ENCODE results near the gene OR1S1. TPM values are rescaled to one million over a fixed set of nuclear protein-coding genes. Genes with fewer than 3 reads are reported as not detected.

OR1S1 gene
- total RNA-seq, 1 experiment from 2014 or later = not detected

- no peak overlapping the region for H3K4me3 Mint-ChIP-seq
Measured at GRCh38 chr11:58193391-58193790, 19.1 kb upstream of the OR1S1 start.

More at GRCh38 chr11:58193391-58193790, 19.1 kb upstream of the OR1S1 start:
- Mint-ChIP-seq H3K36me3 (ENCODE audit: insufficient read depth in 1 of 3, low read depth in 3 of 3) (peaks cover 0 to 5% (median 0%) of the 10 kb centered on the region in 3 experiments; a peak in 1 of 7 replicates), H3K27ac (no peak overlapping the region), H3K27me3 (ENCODE audit: low read depth) (peaks cover 2% of the 10 kb centered on the region; the same call in 1 of the 2 replicates), H3K4me1 (no peaks in the 10 kb centered on the region), H3K9me3 (peaks cover 16 to 23% of the 10 kb centered on the region in 2 experiments; a peak in 3 of 5 replicates)
- Histone ChIP-seq H3K27me3 (ENCODE audit: insufficient read depth, low read length) (no peaks in the 10 kb centered on the region), H3K9ac (ENCODE audit: extremely low read depth, insufficient read length, low read length) (no peak overlapping the region), H3K9me3 (ENCODE audit: control insufficient read depth, low read depth, low read length) (no peaks in the 10 kb centered on the region), H3K4ac (ENCODE audit: low read depth, low read length) (no peak overlapping the region), H3K79me1 (ENCODE audit: insufficient read depth, low read depth, low read length, poor library complexity, severe bottlenecking) (no peaks in the 10 kb centered on the region), H3K18ac (ENCODE audit: insufficient read length, low read depth, low read length) (no peak overlapping the region), H3T11ph (ENCODE audit: low read length) (no peak overlapping the region), H2BK120ac (ENCODE audit: low read depth, low read length, poor library complexity, severe bottlenecking) (no peak overlapping the region), H3K23me2 (ENCODE audit: insufficient read length, low read depth, low read length, poor library complexity, severe bottlenecking) (no peaks in the 10 kb centered on the region), H3K27ac (ENCODE audit: insufficient read length, low read depth, low read length) (no peak overlapping the region), H4K5ac (ENCODE audit: insufficient read length, low read depth, low read length) (no peak overlapping the region), H3K4me1 (ENCODE audit: insufficient read depth, low read length) (no peaks in the 10 kb centered on the region), H3K56ac (ENCODE audit: insufficient read length, low read depth, low read length) (no peak overlapping the region), H2BK5ac (ENCODE audit: insufficient read length, low read length) (no peak overlapping the region), H2AFZ (ENCODE audit: low read length) (no peak overlapping the region), H3K23ac (ENCODE audit: insufficient read length, low read depth, low read length) (no peak overlapping the region), H4K20me1 (ENCODE audit: control insufficient read depth, insufficient read depth, insufficient read length) (no peaks in the 10 kb centered on the region), H3K79me2 (ENCODE audit: insufficient read depth, low read length) (no peaks in the 10 kb centered on the region), H2BK20ac (ENCODE audit: low read depth, low read length, poor library complexity, severe bottlenecking) (no peak overlapping the region), H2AK5ac (ENCODE audit: insufficient read length, low read length) (no peak overlapping the region), H2BK15ac (ENCODE audit: low read depth, low read length) (no peak overlapping the region), H3K4me2 (ENCODE audit: insufficient read depth, insufficient read length, low read length) (no peak overlapping the region), H3K14ac (ENCODE audit: insufficient read depth, low read length) (no peak overlapping the region), H2BK12ac (ENCODE audit: insufficient read length, low read depth, low read length) (no peak overlapping the region), H4K8ac (replicated peaks; ENCODE audit: insufficient read length, low read depth, low read length) (no peak overlapping the region), H4K91ac (ENCODE audit: insufficient read length, low read depth, low read length) (no peak overlapping the region)
- TF ChIP-seq, protein P1, sequence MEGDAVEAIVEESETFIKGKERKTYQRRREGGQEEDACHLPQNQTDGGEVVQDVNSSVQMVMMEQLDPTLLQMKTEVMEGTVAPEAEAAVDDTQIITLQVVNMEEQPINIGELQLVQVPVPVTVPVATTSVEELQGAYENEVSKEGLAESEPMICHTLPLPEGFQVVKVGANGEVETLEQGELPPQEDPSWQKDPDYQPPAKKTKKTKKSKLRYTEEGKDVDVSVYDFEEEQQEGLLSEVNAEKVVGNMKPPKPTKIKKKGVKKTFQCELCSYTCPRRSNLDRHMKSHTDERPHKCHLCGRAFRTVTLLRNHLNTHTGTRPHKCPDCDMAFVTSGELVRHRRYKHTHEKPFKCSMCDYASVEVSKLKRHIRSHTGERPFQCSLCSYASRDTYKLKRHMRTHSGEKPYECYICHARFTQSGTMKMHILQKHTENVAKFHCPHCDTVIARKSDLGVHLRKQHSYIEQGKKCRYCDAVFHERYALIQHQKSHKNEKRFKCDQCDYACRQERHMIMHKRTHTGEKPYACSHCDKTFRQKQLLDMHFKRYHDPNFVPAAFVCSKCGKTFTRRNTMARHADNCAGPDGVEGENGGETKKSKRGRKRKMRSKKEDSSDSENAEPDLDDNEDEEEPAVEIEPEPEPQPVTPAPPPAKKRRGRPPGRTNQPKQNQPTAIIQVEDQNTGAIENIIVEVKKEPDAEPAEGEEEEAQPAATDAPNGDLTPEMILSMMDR (conservative IDR thresholded peaks at IDR 0.05) = no peak
- no peak for DNase-seq
